Adrenal gland (tissue), 5 donors: Measurements from ENCODE around the gene PLA2G4C.

ENCODE experiments used
- CTCF ChIP-seq, 6 experiments: fragments of 450-650 bp in 4 of 6; fragments of 200-600 bp in 2 of 6; sonication (generic) in 1 of 6; IDR thresholded peaks; 1 replicate in 5 of 6; 2 replicates in 1 of 6; pipeline versions ENCODE4 v1.5.1 to v1.8.0; 2016 to 2021; ENCODE audit warnings: antibody characterized with exemption in 6 of 6, mild to moderate bottlenecking in 2 of 6, moderate library complexity in 1 of 6
- POLR2A ChIP-seq, 2 donors: fragments of 450-650 bp; IDR thresholded peaks; one replicate each; pipeline ENCODE4 v1.6.1; 2017; ENCODE audit warnings: antibody characterized with exemption in 2 of 2, mild to moderate bottlenecking in 2 of 2, moderate library complexity in 1 of 2
- donor health status: DM: no; HTN: no; CAD: no.

GRCh38 chr19:48137411-48137810, 26.8 kb upstream of the PLA2G4C start:
- TF ChIP-seq CTCF (IDR thresholded peaks at IDR 0.05): no peak
- no peak for TF ChIP-seq POLR2A (IDR thresholded peaks at IDR 0.05)
